Esophagus squamous epithelium (tissue), 4 donors: ENCODE measurements around the gene DPP4.

Experiments used
- POLR2A ChIP-seq, 4 donors: fragments of 450-650 bp; IDR thresholded peaks; one replicate each; pipeline ENCODE4 v1.6.1; 2017; ENCODE audit warnings: antibody characterized with exemption in 4 of 4, mild to moderate bottlenecking in 4 of 4, moderate library complexity in 3 of 4
- TF ChIP-seq, protein P1 (sequence below), 6 experiments: fragments of 450-650 bp in 4 of 6; fragments of 200-600 bp in 2 of 6; sonication (generic) in 2 of 6; IDR thresholded peaks; one replicate each; pipeline ENCODE4 v1.5.1; 2016 to 2019; ENCODE audit warnings: antibody characterized with exemption in 6 of 6, mild to moderate bottlenecking in 4 of 6, moderate library complexity in 4 of 6

DNA sequence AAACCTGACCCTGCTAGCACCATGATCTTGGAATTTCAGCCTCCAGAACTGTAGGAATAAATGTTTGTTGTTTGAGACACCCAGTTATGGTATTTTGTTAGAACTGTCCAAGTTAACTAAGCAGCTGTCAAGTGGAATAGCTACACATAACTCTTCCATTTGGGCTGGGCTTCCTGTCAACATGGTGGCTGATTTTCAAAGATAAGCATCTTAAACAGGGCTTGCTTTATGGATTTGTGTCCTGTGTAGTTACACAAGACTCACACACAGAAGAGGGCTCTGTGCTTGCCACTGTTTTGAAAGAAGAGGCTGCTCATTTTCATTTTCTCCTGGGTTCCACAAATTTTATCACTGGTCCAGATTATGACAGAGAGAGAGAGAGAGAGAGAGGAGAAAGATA lies 42.3 kb upstream of the DPP4 start:
- TF ChIP-seq, protein P1, sequence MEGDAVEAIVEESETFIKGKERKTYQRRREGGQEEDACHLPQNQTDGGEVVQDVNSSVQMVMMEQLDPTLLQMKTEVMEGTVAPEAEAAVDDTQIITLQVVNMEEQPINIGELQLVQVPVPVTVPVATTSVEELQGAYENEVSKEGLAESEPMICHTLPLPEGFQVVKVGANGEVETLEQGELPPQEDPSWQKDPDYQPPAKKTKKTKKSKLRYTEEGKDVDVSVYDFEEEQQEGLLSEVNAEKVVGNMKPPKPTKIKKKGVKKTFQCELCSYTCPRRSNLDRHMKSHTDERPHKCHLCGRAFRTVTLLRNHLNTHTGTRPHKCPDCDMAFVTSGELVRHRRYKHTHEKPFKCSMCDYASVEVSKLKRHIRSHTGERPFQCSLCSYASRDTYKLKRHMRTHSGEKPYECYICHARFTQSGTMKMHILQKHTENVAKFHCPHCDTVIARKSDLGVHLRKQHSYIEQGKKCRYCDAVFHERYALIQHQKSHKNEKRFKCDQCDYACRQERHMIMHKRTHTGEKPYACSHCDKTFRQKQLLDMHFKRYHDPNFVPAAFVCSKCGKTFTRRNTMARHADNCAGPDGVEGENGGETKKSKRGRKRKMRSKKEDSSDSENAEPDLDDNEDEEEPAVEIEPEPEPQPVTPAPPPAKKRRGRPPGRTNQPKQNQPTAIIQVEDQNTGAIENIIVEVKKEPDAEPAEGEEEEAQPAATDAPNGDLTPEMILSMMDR (IDR thresholded peaks at IDR 0.05), result no peak
- no peak for TF ChIP-seq POLR2A (IDR thresholded peaks at IDR 0.05)
